K562 (cell line): ENCODE data around the gene GABARAP. TPM values are rescaled to one million over a fixed set of nuclear protein-coding genes. Genes with fewer than 3 reads are reported as not detected.

Experiments
- ATAC-seq: fragments of 200-7000 bp; cut with Tn5 transposase; 3 replicates; pipeline ENCODE4 v1.9.1; 2020; ENCODE audit warnings: moderate library complexity
- BruUV-seq: library from RNA; stranded (reverse); fragments of 400-500 nt; replicated peaks from 2 replicates; lab custom pipeline; 2021; lab: Mats Ljungman, UMichigan
- CTCF ChIA-PET: fragments of 300-600 bp; formaldehyde crosslinking; extraction: SDS; loops from one replicate; lab custom pipeline; 2021; ENCODE audit warnings: low intra/inter-chr PET ratio; lab: Yijun Ruan, JAX
- POLR2A ChIA-PET: fragments of 300-600, 350-650 bp; sonication (Branson Sonifier 250); formaldehyde crosslinking; extraction: SDS; loops from one replicate; lab custom pipeline; 2021; ENCODE audit warnings: antibody characterized with exemption, inconsistent platforms; lab: Yijun Ruan, JAX
- DNase-seq, 4 experiments: peaks; one replicate each; pipeline versions ENCODE4 v3.0.0 to v3.0.0-alpha.2; 2011 to 2018; ENCODE audit warnings: low spot score in 3 of 4, mixed read lengths in 3 of 4; ENCODE audit errors: extremely low read depth in 1 of 4
- FAIRE-seq: peaks from 2 replicates; lab custom pipeline; 2011; peaks lifted over from hg19 to GRCh38; lab: Jason Lieb, UNC
- H2AFZ ChIP-seq: 2 replicates; pipeline ENCODE4 v1.6.0; 2011; ENCODE audit warnings: low read depth, low read length, control low read depth, inconsistent platforms
- H3K27ac ChIP-seq: fragments of 200-600 bp; 3 replicates; pipeline ENCODE4 v1.8.0; 2011; ENCODE audit warnings: low read depth, mild to moderate bottlenecking, control low read depth, inconsistent platforms, low read length, moderate library complexity, mixed read lengths; ENCODE audit errors: extremely low read depth
- H3K27me3 ChIP-seq, 2 experiments: fragments of 300-600 bp in 1 of 2; 2 replicates in 1 of 2; 3 replicates in 1 of 2; pipeline versions ENCODE4 v1.6.0 to v1.8.0; 2011; ENCODE audit warnings: inconsistent platforms in 2 of 2, low read length in 2 of 2, mild to moderate bottlenecking in 1 of 2, mixed read lengths in 1 of 2, moderate library complexity in 1 of 2; ENCODE audit not compliant: control insufficient read depth in 2 of 2, insufficient read depth in 2 of 2
- H3K36me3 ChIP-seq: fragments of 300-600 bp; 3 replicates; pipeline ENCODE4 v1.8.0; 2011; ENCODE audit warnings: mild to moderate bottlenecking, low read length, inconsistent platforms; ENCODE audit not compliant: control insufficient read depth, insufficient read depth
- H3K4me1 ChIP-seq, 2 experiments: fragments of 200-600 bp in 1 of 2; replicated peaks in 1 of 2; 2 replicates in 1 of 2; 3 replicates in 1 of 2; pipeline versions ENCODE4 v1.5.1 to v1.8.0; 2011; ENCODE audit warnings: inconsistent platforms in 2 of 2, low read length in 2 of 2, mild to moderate bottlenecking in 1 of 2, mixed read lengths in 1 of 2, moderate library complexity in 1 of 2; ENCODE audit not compliant: control insufficient read depth in 2 of 2, insufficient read depth in 2 of 2
- H3K4me2 ChIP-seq: 2 replicates; pipeline ENCODE4 v1.6.1; 2011; ENCODE audit warnings: low read length, control low read depth, inconsistent platforms, mixed read lengths; ENCODE audit not compliant: insufficient read depth
- H3K4me3 ChIP-seq: fragments of 200-600 bp; sonication (generic), shearing (Covaris generic); 2 replicates; pipeline ENCODE4 v1.5.1; 2016; ENCODE audit warnings: control low read depth, inconsistent platforms
- H3K79me2 ChIP-seq: fragments of 200-600 bp; 3 replicates; pipeline ENCODE4 v1.8.0; 2011; ENCODE audit warnings: low read length, inconsistent platforms; ENCODE audit not compliant: control insufficient read depth, insufficient read depth
- H3K9ac ChIP-seq, 2 experiments: 2 replicates each; pipeline versions ENCODE4 v1.6.0 to v1.6.1; 2011; ENCODE audit warnings: low read depth in 2 of 2, low read length in 2 of 2, control low read depth in 1 of 2, inconsistent platforms in 1 of 2, mild to moderate bottlenecking in 1 of 2, mixed read lengths in 1 of 2; ENCODE audit not compliant: insufficient read depth in 1 of 2
- H3K9me1 ChIP-seq: one replicate; pipeline ENCODE4 v1.6.0; 2011; ENCODE audit warnings: inconsistent platforms, mild to moderate bottlenecking, low read length, moderate library complexity; ENCODE audit not compliant: control insufficient read depth, insufficient read depth
- H3K9me3 ChIP-seq: replicated peaks from 2 replicates; pipeline ENCODE4 v1.5.1; 2011; ENCODE audit warnings: low read depth, low read length, inconsistent platforms; ENCODE audit not compliant: control insufficient read depth, insufficient read depth
- H4K20me1 ChIP-seq: replicated peaks from 2 replicates; pipeline ENCODE4 v1.6.1; 2011; ENCODE audit warnings: low read length, inconsistent platforms, mixed read lengths; ENCODE audit not compliant: control insufficient read depth, insufficient read depth
- BCLAF1 ChIP-seq, 2 experiments: fragments of 450-650 bp in 1 of 2; IDR thresholded peaks; 2 replicates each; pipeline ENCODE4 v1.6.1; 2011 to 2017; ENCODE audit warnings: low read depth in 2 of 2, antibody characterized with exemption in 1 of 2, borderline replicate concordance in 1 of 2, low read length in 1 of 2, mild to moderate bottlenecking in 1 of 2, mixed read lengths in 1 of 2; ENCODE audit not compliant: control insufficient read depth in 1 of 2
- MBD2 ChIP-seq: sonication (generic); IDR thresholded peaks from 2 replicates; pipeline ENCODE4 v1.6.1; 2016; ENCODE audit warnings: low read depth, borderline replicate concordance
- ZBTB1 ChIP-seq: sonication (generic); formaldehyde crosslinking; IDR thresholded peaks from 2 replicates; pipeline ENCODE4 v1.8.1; 2023; ENCODE audit warnings: missing genetic modification reagents, low read depth, mild to moderate bottlenecking, borderline replicate concordance
- ZFP30 ChIP-seq: fragments of 250-450 bp; sonication (Bioruptor Pico); IDR thresholded peaks from 2 replicates; pipeline ENCODE4 v1.8.0; 2022; ENCODE audit warnings: moderate library complexity, mild to moderate bottlenecking, inconsistent platforms, borderline replicate concordance
- ZNF408 ChIP-seq: fragments of 250-450 bp; sonication (Bioruptor Pico); IDR thresholded peaks from 2 replicates; pipeline ENCODE4 v1.4.0; 2020; ENCODE audit warnings: low read depth, mild to moderate bottlenecking, moderate library complexity
- ZNF696 ChIP-seq: fragments of 250-450 bp; sonication (Bioruptor Pico); conservative IDR thresholded peaks from 2 replicates; pipeline ENCODE4 v1.4.0; 2020; ENCODE audit warnings: mild to moderate bottlenecking, moderate library complexity
- WGBS: fragments of 100-300 bp; shearing (Covaris generic); methylation state at CpG from one replicate; pipeline ENCODE4 v1.1.6; 2016; ENCODE audit warnings: low coverage, mixed read lengths; ENCODE audit not compliant: insufficient coverage; ENCODE audit errors: missing lambda C conversion rate; 5-methylcytosine and 5-hydroxymethylcytosine counted together
- in situ Hi-C: fragments of 300-500 bp; cut with MboI; formaldehyde crosslinking; loops from 4 replicates; pipeline ENCODE4 v1.15.0; 2018; ENCODE audit warnings: inconsistent platforms, mixed read lengths
- intact Hi-C: fragments of 100-400 bp; cut with micrococcal nuclease; formaldehyde crosslinking; loops from 2 replicates; pipeline ENCODE4 v1.14.2; 2022
- polyA plus RNA-seq, 8 experiments: library from polyadenylated mRNA; depleted of rRNA in 4 of 8; stranded (reverse) in 5 of 8; unstranded in 3 of 8; fragments of >200 nt; fragmentation: Nextera tagmentation in 2 of 8; fragmentation: Illumina TruSeq in 1 of 8; extraction: Ambion mirVana in 2 of 8; extraction: Trizol in 1 of 8; gene quantifications; 2 replicates each; pipeline versions ENCODE4 v1.2.1 to v1.2.3, GENCODE V29; 2011 to 2014; ENCODE audit warnings: inconsistent platforms in 1 of 8, missing spikeins in 1 of 8
- total RNA-seq, 7 experiments: library from RNA; depleted of rRNA in 6 of 7; stranded (reverse); fragments of >200 nt in 6 of 7; fragmentation: Illumina TruSeq in 2 of 7; extraction: Trizol in 2 of 7; gene quantifications; 2 replicates each; pipeline versions ENCODE4 v1.2.1 to v1.2.3, GENCODE V29; 2011 to 2021; ENCODE audit warnings: low replicate concordance in 1 of 7
- TF ChIP-seq, protein P1 (sequence below): fragments of 250-450 bp; sonication (Bioruptor Pico); IDR thresholded peaks from 2 replicates; pipeline ENCODE4 v1.4.0; 2020; ENCODE audit warnings: mild to moderate bottlenecking, moderate library complexity, borderline replicate concordance

The GABARAP gene
- total and polyA plus RNA-seq, 9 of the 15 experiments (the other 6 are each of a cell fraction or from before 2014, with no cell fraction given) = 47.5 to 373 (median 152) TPM

GRCh38 chr17:7289256-7290032 lies 47.2 kb upstream of the GABARAP start (continued):
- TF ChIP-seq, protein P1, sequence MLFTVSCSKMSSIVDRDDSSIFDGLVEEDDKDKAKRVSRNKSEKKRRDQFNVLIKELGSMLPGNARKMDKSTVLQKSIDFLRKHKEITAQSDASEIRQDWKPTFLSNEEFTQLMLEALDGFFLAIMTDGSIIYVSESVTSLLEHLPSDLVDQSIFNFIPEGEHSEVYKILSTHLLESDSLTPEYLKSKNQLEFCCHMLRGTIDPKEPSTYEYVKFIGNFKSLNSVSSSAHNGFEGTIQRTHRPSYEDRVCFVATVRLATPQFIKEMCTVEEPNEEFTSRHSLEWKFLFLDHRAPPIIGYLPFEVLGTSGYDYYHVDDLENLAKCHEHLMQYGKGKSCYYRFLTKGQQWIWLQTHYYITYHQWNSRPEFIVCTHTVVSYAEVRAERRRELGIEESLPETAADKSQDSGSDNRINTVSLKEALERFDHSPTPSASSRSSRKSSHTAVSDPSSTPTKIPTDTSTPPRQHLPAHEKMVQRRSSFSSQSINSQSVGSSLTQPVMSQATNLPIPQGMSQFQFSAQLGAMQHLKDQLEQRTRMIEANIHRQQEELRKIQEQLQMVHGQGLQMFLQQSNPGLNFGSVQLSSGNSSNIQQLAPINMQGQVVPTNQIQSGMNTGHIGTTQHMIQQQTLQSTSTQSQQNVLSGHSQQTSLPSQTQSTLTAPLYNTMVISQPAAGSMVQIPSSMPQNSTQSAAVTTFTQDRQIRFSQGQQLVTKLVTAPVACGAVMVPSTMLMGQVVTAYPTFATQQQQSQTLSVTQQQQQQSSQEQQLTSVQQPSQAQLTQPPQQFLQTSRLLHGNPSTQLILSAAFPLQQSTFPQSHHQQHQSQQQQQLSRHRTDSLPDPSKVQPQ = no peak
- TF ChIP-seq ZBTB1 (CRISPR knock-in tag) (no peak), ZFP30 (no peak)

- Histone ChIP-seq H3K4me1 (peaks cover 15 to 48% of the 10 kb centered on the region in 2 experiments; a peak in 4 of 5 replicates), H3K9me1 (no peaks in the 10 kb centered on the region), H3K36me3 (0 out of 3 replicates have a peak, but pooled peaks cover 3% of the 10 kb centered on the region), H3K27me3 (no peaks in the 10 kb centered on the region), H3K9me3 (no peaks in the 10 kb centered on the region), H3K79me2 (no peaks in the 10 kb centered on the region; the same call in 2 of the 3 replicates), H2AFZ (no peak overlapping the region), H3K4me3 (no peak overlapping the region), H3K27ac (no peak overlapping the region), H4K20me1 (no peaks in the 10 kb centered on the region; the same call in 1 of the 2 replicates), H3K9ac (no peak overlapping the region), H3K4me2 (no peak overlapping the region)
- FAIRE-seq (no peak), DNase-seq (no peak), ATAC-seq (no peak)
- POLR2A ChIA-PET = interaction anchor here (0.6 to 1.8 kb wide), 4 partner anchors 11 to 295 kb away, joined by 3 to 13 read pairs (median 5); no protein-coding TSS in a partner anchor
- intact Hi-C loops (no loop called here), in situ Hi-C loops (no loop called here)
- CTCF ChIA-PET = no interaction called here
- no TSS peak for BruUV-seq
- 78% methylated on average over 11 of the region's 12 CpGs for WGBS
- no peak for TF ChIP-seq ZNF696
- no peak for TF ChIP-seq MBD2
- TF ChIP-seq BCLAF1 (IDR thresholded peaks at IDR 0.05; ENCODE audit: borderline replicate concordance in 1 of 2, control insufficient read depth in 1 of 2, low read depth in 2 of 2, low read length in 1 of 2) = no peak
- TF ChIP-seq ZNF408 (CRISPR knock-in tag) = no peak
Observed at GRCh38 chr17:7285679-7286078, 43.4 kb upstream of the GABARAP start.
